ENCODE data around the gene NFAT5.
A peak's percentile ranks its signal among the peaks of the same experiment; 100 is the strongest.
"Not testable (repeated sequence)": the region's sequence is repeated elsewhere in the genome, so short reads cannot be mapped to it uniquely, and the experiment has no call there.

The NFAT5 gene

DNA sequence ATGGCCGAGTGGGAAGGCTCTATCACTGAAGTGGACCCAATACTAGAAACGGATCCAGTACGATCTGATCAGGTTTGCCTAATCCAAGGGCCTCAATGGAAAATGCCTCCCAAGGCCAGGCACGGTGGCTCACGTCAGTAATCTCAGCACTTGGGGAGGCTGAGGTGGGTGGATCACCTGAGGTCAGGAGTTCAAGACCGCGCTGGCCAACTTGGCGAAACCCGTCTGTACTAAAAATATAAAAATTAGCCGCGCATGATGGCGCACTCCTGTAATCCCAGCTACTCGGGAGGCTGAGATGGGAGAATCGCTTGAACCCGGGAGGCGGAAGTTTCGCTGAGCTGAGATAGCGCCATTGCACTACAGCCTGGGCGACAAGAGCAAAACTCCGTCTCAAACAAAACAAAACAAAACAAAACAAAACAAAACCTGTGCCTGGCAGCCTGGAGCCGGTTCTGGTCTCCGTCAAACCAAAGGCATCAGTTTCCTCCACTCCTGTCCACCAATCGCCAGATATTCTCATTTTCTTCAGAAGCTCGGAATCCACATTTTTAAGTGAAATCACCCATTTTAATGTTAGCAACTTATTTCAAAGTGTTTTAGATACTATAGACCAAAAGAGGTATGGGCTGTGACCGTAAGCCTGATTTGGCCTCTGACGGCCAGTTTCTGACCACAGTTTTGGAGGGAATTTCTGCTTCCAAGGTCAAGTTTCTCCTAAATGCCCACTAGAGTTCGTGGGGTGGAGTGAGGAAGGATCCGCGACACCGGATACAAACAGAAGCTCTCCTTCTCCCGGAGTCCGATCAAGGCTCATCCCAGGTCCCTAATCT is 159.9 kb downstream of the NFAT5 start:
- H3K9me3 ChIP-seq (ENCODE audit: control insufficient read depth in 5 of 5, low read length in 5 of 5): no peaks in the 10 kb centered on the region
- peak overlapping the region; percentile 96 for H3K27ac ChIP-seq (ENCODE audit: low read depth, low read length)
- H3K36me3 ChIP-seq (ENCODE audit: control insufficient read depth in 5 of 5, insufficient read depth in 5 of 5, low read length in 5 of 5): peaks cover 0 to 5% (median 0%) of the 10 kb centered on the region in 5 donors
- no peaks in the 10 kb centered on the region for H3K27me3 ChIP-seq (ENCODE audit: control insufficient read depth in 5 of 5, insufficient read depth in 4 of 5, low read length in 5 of 5)
- H3K9ac ChIP-seq (ENCODE audit: low read length in 5 of 5): peak overlapping the region; percentile 52 to 79 (median 64)
- H3K4me1 ChIP-seq (ENCODE audit: control insufficient read depth in 5 of 5, insufficient read depth in 5 of 5, low read length in 5 of 5): peaks cover 5 to 39% (median 36%) of the 10 kb centered on the region in 5 donors
- H3K4me3 ChIP-seq (ENCODE audit: low read depth in 1 of 5, low read length in 5 of 5): peak overlapping the region; percentile 64 to 82 (median 75)

DNA sequence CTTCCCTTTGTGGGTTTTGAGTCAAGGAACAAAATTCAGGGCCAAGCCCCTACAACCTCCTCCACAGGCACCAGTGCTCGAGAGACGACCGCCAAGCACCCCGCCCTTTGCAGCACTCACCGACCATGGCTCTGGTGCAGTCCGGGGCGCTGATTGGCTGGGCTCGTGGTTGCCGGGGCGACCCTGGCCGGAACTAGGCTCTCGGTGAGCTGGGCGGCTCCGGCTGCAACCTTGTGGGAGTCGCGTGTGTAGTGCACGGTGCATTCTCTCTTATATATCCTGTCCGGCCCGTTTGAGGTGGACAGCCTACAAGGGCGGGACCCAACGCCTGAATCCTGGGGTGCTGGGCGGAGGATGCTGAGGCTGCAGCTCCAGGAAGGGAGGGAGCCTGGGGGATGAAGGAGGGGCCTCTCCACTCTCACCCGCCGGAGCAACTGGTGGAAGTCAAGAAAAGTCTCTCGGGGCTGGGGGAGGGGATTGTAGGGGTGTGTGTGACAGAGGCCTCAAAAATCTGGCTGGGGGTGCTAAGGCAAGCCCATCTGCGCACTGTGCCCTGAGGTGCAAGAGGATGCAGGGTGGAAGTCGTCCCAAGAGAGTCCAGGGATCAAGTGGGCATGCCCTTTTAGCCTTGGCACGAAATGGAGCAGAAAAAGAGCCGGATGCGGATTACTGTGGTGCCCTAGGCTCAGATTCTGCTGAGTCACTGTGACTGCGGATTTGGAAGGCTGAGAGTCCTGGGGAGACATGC is 160.7 kb downstream of the NFAT5 start, which contains the start of gene NQO1:
TSS of gene NQO1 (minus strand) at position 248 of the 748 bp plus-strand sequence. CDS start at position 127, 121 bp downstream.
- Histone ChIP-seq H3K9ac (ENCODE audit: low read length in 5 of 5) (peak within 1 kb of the TSS; percentile 52 to 79 (median 69)), H3K27me3 (ENCODE audit: control insufficient read depth in 5 of 5, insufficient read depth in 4 of 5, low read length in 5 of 5) (no peaks in the 10 kb centered on the region), H3K9me3 (ENCODE audit: control insufficient read depth in 5 of 5, low read length in 5 of 5) (no peaks in the 10 kb centered on the region), H3K36me3 (ENCODE audit: control insufficient read depth in 5 of 5, insufficient read depth in 5 of 5, low read length in 5 of 5) (peaks cover 0 to under 1% (median 0%) of the 10 kb centered on the region in 5 donors), H3K4me1 (ENCODE audit: control insufficient read depth in 5 of 5, insufficient read depth in 5 of 5, low read length in 5 of 5) (peaks cover 5 to 39% (median 36%) of the 10 kb centered on the region in 5 donors), H3K4me3 (ENCODE audit: low read depth in 1 of 5, low read length in 5 of 5) (peak within 1 kb of the TSS; percentile 64 to 82 (median 75)), H3K27ac (ENCODE audit: low read depth, low read length) (peak within 1 kb of the TSS; percentile 96)

DNA sequence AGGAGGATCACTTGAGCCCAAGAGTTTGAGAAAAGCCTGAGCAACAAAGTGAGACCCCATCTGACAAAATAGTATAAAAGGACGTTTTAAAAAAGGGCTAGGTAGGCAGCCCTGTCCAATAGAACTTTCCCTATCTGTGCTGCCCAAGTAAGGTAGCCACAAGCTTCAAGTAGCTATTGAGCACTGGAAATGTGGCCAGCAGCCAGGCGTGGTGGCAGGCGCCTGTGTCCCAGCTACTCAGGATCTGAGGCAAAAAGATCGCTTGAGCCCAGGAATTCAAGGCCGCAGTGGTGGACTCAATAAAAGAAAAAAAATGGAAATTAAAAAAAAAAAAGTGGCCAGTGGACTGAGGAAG is 162.1 kb downstream of the NFAT5 start:
- Histone ChIP-seq H3K36me3 (ENCODE audit: control insufficient read depth in 5 of 5, insufficient read depth in 5 of 5, low read length in 5 of 5) (no peaks in the 10 kb centered on the region), H3K9me3 (ENCODE audit: control insufficient read depth in 5 of 5, low read length in 5 of 5) (no peaks in the 10 kb centered on the region), H3K27me3 (ENCODE audit: control insufficient read depth in 5 of 5, insufficient read depth in 4 of 5, low read length in 5 of 5) (no peaks in the 10 kb centered on the region), H3K27ac (ENCODE audit: low read depth, low read length) (peak overlapping the region; percentile 96), H3K4me1 (ENCODE audit: control insufficient read depth in 5 of 5, insufficient read depth in 5 of 5, low read length in 5 of 5) (peaks cover 5 to 38% (median 36%) of the 10 kb centered on the region in 5 donors), H3K9ac (ENCODE audit: low read length in 5 of 5) (no peak overlapping the region), H3K4me3 (ENCODE audit: low read depth in 1 of 5, low read length in 5 of 5) (no peak overlapping the region)

GRCh38 chr16:69729030-69729429 is 163.3 kb downstream of the NFAT5 start:
- not testable (repeated sequence) for H3K9me3 ChIP-seq (ENCODE audit: control insufficient read depth in 5 of 5, low read length in 5 of 5); H3K27me3 ChIP-seq (ENCODE audit: control insufficient read depth in 5 of 5, insufficient read depth in 4 of 5, low read length in 5 of 5); H3K27ac ChIP-seq (ENCODE audit: low read depth, low read length); H3K4me3 ChIP-seq (ENCODE audit: low read depth in 1 of 5, low read length in 5 of 5); H3K36me3 ChIP-seq (ENCODE audit: control insufficient read depth in 5 of 5, insufficient read depth in 5 of 5, low read length in 5 of 5); H3K9ac ChIP-seq (ENCODE audit: low read length in 5 of 5)
- peaks cover 5 to 37% (median 31%) of the 10 kb centered on the region in 5 donors for H3K4me1 ChIP-seq (ENCODE audit: control insufficient read depth in 5 of 5, insufficient read depth in 5 of 5, low read length in 5 of 5)

DNA sequence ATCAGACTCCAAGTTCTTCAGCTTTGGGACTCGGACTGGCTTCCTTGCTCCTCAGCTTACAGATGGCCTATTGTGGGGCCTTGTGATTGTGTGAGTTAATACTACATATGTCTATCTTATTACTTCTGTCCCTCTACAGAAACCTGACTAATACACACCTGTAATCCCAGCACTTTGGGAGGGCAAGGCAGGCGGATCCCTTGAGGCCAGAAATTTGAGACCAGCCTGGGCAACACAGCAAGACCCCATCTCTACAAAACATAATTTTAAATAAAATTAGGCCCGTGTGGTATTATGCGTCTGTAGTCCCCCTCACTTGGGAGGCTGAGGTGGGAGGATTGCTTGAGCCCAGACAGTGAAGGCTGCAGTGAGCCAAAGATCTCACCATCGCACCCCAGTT is 165.5 kb downstream of the NFAT5 start:
- H3K4me1 ChIP-seq (ENCODE audit: control insufficient read depth in 5 of 5, insufficient read depth in 5 of 5, low read length in 5 of 5): peaks cover 3 to 18% (median 14%) of the 10 kb centered on the region in 5 donors

DNA sequence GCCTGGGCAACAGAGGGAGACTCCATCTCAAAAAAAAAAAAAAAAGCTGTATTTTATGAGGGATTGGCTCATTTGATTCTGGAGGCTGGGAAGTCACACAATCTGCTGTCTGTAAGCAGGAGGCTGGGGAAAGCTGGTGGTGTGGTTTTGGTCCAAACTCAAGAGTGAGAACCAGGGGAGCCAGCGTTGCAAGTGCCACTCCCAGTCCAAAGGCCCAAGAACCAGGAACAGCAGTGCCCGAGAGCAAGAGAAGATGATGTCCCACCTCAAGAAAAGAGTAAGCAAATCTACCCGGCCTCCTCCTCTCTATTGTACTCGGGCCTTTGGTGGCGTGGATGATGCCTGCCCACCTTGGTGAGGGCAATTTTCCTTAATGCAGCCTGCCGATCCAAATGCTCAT is 166.3 kb downstream of the NFAT5 start:
- no peak overlapping the region for H3K4me3 ChIP-seq (ENCODE audit: low read depth in 1 of 5, low read length in 5 of 5)
- no peak overlapping the region for H3K27ac ChIP-seq (ENCODE audit: low read depth, low read length)
- H3K4me1 ChIP-seq (ENCODE audit: control insufficient read depth in 5 of 5, insufficient read depth in 5 of 5, low read length in 5 of 5): peaks cover 0 to 10% (median 9%) of the 10 kb centered on the region in 5 donors
- H3K36me3 ChIP-seq (ENCODE audit: control insufficient read depth in 5 of 5, insufficient read depth in 5 of 5, low read length in 5 of 5): no peaks in the 10 kb centered on the region
- no peaks in the 10 kb centered on the region for H3K9me3 ChIP-seq (ENCODE audit: control insufficient read depth in 5 of 5, low read length in 5 of 5)
- H3K9ac ChIP-seq (ENCODE audit: low read length in 5 of 5): no peak overlapping the region
- no peaks in the 10 kb centered on the region for H3K27me3 ChIP-seq (ENCODE audit: control insufficient read depth in 5 of 5, insufficient read depth in 4 of 5, low read length in 5 of 5)

More for the DNA sequence above, 165.5 kb downstream of the NFAT5 start:
- not testable (repeated sequence) for H3K9me3 ChIP-seq (ENCODE audit: control insufficient read depth in 5 of 5, low read length in 5 of 5); H3K27me3 ChIP-seq (ENCODE audit: control insufficient read depth in 5 of 5, insufficient read depth in 4 of 5, low read length in 5 of 5); H3K9ac ChIP-seq (ENCODE audit: low read length in 5 of 5); H3K27ac ChIP-seq (ENCODE audit: low read depth, low read length); H3K36me3 ChIP-seq (ENCODE audit: control insufficient read depth in 5 of 5, insufficient read depth in 5 of 5, low read length in 5 of 5); H3K4me3 ChIP-seq (ENCODE audit: low read depth in 1 of 5, low read length in 5 of 5)

- Histone ChIP-seq H3K4me1 (ENCODE audit: control insufficient read depth in 5 of 5, insufficient read depth in 5 of 5, low read length in 5 of 5) (peaks cover 0 to 30% (median 15%) of the 10 kb centered on the region in 5 donors), H3K9ac (ENCODE audit: low read length in 5 of 5) (no peak overlapping the region), H3K36me3 (ENCODE audit: control insufficient read depth in 5 of 5, insufficient read depth in 5 of 5, low read length in 5 of 5) (peaks cover 3 to 59% (median 49%) of the 10 kb centered on the region in 5 donors), H3K4me3 (ENCODE audit: low read depth in 1 of 5, low read length in 5 of 5) (no peak overlapping the region), H3K27ac (ENCODE audit: low read depth, low read length) (peak overlapping the region; percentile 84), H3K9me3 (ENCODE audit: control insufficient read depth in 5 of 5, low read length in 5 of 5) (no peaks in the 10 kb centered on the region), H3K27me3 (ENCODE audit: control insufficient read depth in 5 of 5, insufficient read depth in 4 of 5, low read length in 5 of 5) (no peaks in the 10 kb centered on the region)
These were observed 175.8 kb downstream of the NFAT5 start for GRCh38 chr16:69741519-69741918.

DNA sequence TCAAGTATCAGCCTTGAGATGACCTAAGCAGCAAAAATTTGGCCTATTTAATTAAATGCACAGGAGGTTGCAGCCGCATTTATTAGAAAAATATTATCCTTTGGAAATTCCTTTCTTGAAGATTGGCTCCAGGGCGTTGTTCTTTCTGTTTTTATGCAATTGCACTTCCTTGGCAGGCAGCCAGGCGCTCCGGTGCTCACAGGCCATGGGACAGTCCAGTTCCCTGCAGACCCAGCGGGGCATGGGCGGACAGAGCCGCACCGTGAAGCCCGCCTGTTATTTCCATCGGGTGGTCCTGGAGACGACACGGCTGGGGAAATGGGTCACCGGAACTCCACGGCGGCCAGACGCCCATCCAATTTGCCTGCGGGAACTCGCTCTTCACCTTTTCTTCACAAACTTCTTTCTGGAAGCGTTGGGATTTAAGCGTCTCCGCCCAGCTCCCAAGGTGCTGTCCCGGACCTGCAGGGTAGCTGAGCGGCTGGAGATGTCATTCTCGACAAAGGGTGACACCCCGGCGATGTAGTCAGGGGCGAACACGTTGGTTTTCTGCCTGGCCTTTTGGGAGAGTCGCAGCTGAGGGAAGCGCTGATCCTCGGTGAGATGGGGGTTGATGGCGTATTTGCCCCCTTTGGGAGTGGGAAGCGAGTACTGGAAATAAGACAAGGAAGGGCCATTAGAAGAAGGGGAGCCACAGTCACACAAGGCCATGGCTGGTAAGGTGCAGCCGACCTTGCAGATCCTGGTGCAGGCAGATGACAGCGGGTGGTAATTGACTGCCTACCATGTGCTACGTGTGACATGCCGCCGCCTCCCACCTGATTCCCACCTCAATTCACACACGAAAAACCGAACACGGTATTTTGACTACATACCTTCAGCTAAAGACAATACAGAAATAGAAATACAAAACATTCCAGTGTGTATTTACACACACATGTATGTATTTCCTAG is 176.5 kb downstream of the NFAT5 start:
- Histone ChIP-seq H3K4me1 (ENCODE audit: control insufficient read depth in 5 of 5, insufficient read depth in 5 of 5, low read length in 5 of 5) (peaks cover 0 to 27% (median 15%) of the 10 kb centered on the region in 5 donors), H3K27me3 (ENCODE audit: control insufficient read depth in 5 of 5, insufficient read depth in 4 of 5, low read length in 5 of 5) (no peaks in the 10 kb centered on the region), H3K9ac (ENCODE audit: low read length in 5 of 5) (no peak overlapping the region), H3K4me3 (ENCODE audit: low read depth in 1 of 5, low read length in 5 of 5) (no peak overlapping the region), H3K9me3 (ENCODE audit: control insufficient read depth in 5 of 5, low read length in 5 of 5) (no peaks in the 10 kb centered on the region), H3K27ac (ENCODE audit: low read depth, low read length) (peak overlapping the region; percentile 84), H3K36me3 (ENCODE audit: control insufficient read depth in 5 of 5, insufficient read depth in 5 of 5, low read length in 5 of 5) (peaks cover 3 to 65% (median 49%) of the 10 kb centered on the region in 5 donors)

DNA sequence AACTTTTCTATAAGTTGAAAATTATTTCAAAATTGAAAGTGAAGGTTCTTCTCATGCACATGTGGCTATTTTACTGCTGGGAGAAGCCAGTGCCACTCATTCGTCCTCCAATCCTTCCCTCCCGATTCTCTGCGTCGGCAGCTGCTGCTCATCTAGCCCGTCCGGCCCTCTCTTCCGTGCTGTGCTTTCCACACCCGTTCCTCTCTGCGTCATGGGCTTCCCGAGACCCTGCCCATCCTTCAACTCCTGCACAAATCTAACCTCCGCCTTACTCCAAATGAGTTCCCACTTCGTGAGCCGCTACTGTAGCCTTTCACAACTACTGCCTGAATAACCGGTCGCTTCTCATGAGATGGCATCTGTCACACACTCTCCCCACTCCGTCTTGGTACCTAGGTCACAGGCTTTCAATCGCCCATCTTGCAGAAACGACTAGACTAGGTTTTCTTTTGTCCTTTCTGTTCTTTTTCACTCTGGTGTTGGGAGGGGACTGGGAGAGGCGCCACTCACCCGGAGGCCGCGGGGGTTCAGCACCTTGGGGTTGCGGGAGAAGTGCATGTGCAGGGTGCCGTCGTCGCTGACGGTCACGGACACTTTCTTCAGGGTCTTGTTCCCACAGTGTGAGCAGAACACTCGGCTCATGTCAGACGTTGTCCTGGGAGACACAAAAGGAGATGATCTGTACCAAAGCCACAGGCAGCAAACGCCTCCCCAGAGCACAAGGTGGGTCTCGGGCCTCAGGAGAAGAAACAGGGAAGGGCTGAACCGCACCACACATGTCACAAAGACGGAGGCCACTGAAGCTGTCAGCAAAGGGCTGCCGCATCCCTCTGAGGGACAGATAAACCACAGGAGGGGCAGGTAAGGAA is 178.8 kb downstream of the NFAT5 start:
- Histone ChIP-seq H3K27ac (ENCODE audit: low read depth, low read length) (no peak overlapping the region), H3K4me3 (ENCODE audit: low read depth in 1 of 5, low read length in 5 of 5) (no peak overlapping the region), H3K9ac (ENCODE audit: low read length in 5 of 5) (no peak overlapping the region), H3K36me3 (ENCODE audit: control insufficient read depth in 5 of 5, insufficient read depth in 5 of 5, low read length in 5 of 5) (peaks cover 3 to 89% (median 70%) of the 10 kb centered on the region in 5 donors), H3K4me1 (ENCODE audit: control insufficient read depth in 5 of 5, insufficient read depth in 5 of 5, low read length in 5 of 5) (peaks cover 0 to 17% (median 15%) of the 10 kb centered on the region in 5 donors), H3K27me3 (ENCODE audit: control insufficient read depth in 5 of 5, insufficient read depth in 4 of 5, low read length in 5 of 5) (no peaks in the 10 kb centered on the region), H3K9me3 (ENCODE audit: control insufficient read depth in 5 of 5, low read length in 5 of 5) (no peaks in the 10 kb centered on the region)

All from subcutaneous abdominal adipose tissue (tissue), 5 donors.